ENCODE data around the gene CXCR6.

GRCh38 chr3:45976191-45977091, 33.2 kb downstream of the CXCR6 start:
- TF ChIP-seq YY1 (IDR thresholded peaks at IDR 0.05; ENCODE audit: insufficient read depth, insufficient replicate concordance, low read depth, low read length) (no peak), CTCF (CRISPR knock-in tag; IDR thresholded peaks at IDR 0.05) (no peak), MAX (IDR thresholded peaks at IDR 0.05) (no peak), SP1 (IDR thresholded peaks at IDR 0.05) (no peak), SP1 (CRISPR knock-in tag; IDR thresholded peaks at IDR 0.05) (no peak)
